ENCODE results near the gene DUSP12.

GRCh38 chr1:161731241-161731640 lies 18.3 kb upstream of the DUSP12 start:
- TF ChIP-seq, protein P1, sequence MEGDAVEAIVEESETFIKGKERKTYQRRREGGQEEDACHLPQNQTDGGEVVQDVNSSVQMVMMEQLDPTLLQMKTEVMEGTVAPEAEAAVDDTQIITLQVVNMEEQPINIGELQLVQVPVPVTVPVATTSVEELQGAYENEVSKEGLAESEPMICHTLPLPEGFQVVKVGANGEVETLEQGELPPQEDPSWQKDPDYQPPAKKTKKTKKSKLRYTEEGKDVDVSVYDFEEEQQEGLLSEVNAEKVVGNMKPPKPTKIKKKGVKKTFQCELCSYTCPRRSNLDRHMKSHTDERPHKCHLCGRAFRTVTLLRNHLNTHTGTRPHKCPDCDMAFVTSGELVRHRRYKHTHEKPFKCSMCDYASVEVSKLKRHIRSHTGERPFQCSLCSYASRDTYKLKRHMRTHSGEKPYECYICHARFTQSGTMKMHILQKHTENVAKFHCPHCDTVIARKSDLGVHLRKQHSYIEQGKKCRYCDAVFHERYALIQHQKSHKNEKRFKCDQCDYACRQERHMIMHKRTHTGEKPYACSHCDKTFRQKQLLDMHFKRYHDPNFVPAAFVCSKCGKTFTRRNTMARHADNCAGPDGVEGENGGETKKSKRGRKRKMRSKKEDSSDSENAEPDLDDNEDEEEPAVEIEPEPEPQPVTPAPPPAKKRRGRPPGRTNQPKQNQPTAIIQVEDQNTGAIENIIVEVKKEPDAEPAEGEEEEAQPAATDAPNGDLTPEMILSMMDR (IDR thresholded peaks at IDR 0.05; ENCODE audit: low read depth, low read length): no peak
- TF ChIP-seq POLR2A (IDR thresholded peaks at IDR 0.05; ENCODE audit: extremely low read depth, insufficient read length) (no peak), MYC (IDR thresholded peaks at IDR 0.05; ENCODE audit: low read depth, low read length) (no peak)
- TF ChIP-seq, protein P2, sequence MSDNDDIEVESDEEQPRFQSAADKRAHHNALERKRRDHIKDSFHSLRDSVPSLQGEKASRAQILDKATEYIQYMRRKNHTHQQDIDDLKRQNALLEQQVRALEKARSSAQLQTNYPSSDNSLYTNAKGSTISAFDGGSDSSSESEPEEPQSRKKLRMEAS (IDR thresholded peaks at IDR 0.05; ENCODE audit: low read depth, low read length): no peak
